ENCODE measurements around the gene ARL4C.

GRCh38 chr2:234447189-234447588, 49.7 kb downstream of the ARL4C start:
- TF ChIP-seq, protein P1, sequence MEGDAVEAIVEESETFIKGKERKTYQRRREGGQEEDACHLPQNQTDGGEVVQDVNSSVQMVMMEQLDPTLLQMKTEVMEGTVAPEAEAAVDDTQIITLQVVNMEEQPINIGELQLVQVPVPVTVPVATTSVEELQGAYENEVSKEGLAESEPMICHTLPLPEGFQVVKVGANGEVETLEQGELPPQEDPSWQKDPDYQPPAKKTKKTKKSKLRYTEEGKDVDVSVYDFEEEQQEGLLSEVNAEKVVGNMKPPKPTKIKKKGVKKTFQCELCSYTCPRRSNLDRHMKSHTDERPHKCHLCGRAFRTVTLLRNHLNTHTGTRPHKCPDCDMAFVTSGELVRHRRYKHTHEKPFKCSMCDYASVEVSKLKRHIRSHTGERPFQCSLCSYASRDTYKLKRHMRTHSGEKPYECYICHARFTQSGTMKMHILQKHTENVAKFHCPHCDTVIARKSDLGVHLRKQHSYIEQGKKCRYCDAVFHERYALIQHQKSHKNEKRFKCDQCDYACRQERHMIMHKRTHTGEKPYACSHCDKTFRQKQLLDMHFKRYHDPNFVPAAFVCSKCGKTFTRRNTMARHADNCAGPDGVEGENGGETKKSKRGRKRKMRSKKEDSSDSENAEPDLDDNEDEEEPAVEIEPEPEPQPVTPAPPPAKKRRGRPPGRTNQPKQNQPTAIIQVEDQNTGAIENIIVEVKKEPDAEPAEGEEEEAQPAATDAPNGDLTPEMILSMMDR (IDR thresholded peaks at IDR 0.05), result no peak
- TF ChIP-seq POLR2A (IDR thresholded peaks at IDR 0.05) (no peak), EP300 (IDR thresholded peaks at IDR 0.05) (no peak)

Measured in ovary (tissue), 3 donors.